ENCODE measurements around the gene DLGAP5.

DLGAP5 gene

GRCh38 chr14:55124774-55125386, 66.5 kb downstream of the DLGAP5 start:
- Histone ChIP-seq H2AK5ac (ENCODE audit: low read length) (no peak overlapping the region), H2BK15ac (replicated peaks; ENCODE audit: low read depth) (no peak overlapping the region), H3K18ac (ENCODE audit: low read length) (no peak overlapping the region), H3K4me2 (ENCODE audit: low read length) (no peak overlapping the region), H3K4ac (ENCODE audit: low read depth, low read length) (no peak overlapping the region), H3K23ac (ENCODE audit: low read length) (no peak overlapping the region), H3K4me3 (ENCODE audit: low read length) (no peak overlapping the region), H3K4me1 (ENCODE audit: control insufficient read depth, low read depth, low read length) (no peaks in the 10 kb centered on the region), H3K79me2 (ENCODE audit: control insufficient read depth, insufficient read depth, low read length) (no peaks in the 10 kb centered on the region), H3K56ac (ENCODE audit: low read length) (no peak overlapping the region), H2BK5ac (ENCODE audit: low read length) (no peak overlapping the region), H3K79me1 (ENCODE audit: low read length) (no peaks in the 10 kb centered on the region), H3K36me3 (ENCODE audit: control insufficient read depth, insufficient read depth, low read length) (no peaks in the 10 kb centered on the region), H2BK120ac (ENCODE audit: low read depth, low read length) (no peak overlapping the region), H4K8ac (ENCODE audit: low read depth, low read length) (no peak overlapping the region), H4K5ac (ENCODE audit: low read length) (no peak overlapping the region), H3K27ac (ENCODE audit: low read depth, low read length) (no peak overlapping the region), H3K27me3 (ENCODE audit: insufficient read depth, low read length, poor library complexity) (no peaks in the 10 kb centered on the region), H3K9ac (ENCODE audit: low read length) (no peak overlapping the region)
- DNase-seq = no peak
- WGBS (ENCODE audit: extremely low coverage, insufficient coverage, low lambda C conversion rate) = no CpG with 5 or more reads among the region's 8 CpGs

GRCh38 chr14:55123852-55124639, 67.3 kb downstream of the DLGAP5 start:
- H3K27ac ChIP-seq (ENCODE audit: low read depth, low read length) = no peak overlapping the region
- no peak overlapping the region for H4K8ac ChIP-seq (ENCODE audit: low read depth, low read length)
- no peak overlapping the region for H3K4me3 ChIP-seq (ENCODE audit: low read length)
- H2BK15ac ChIP-seq (replicated peaks; ENCODE audit: low read depth) = no peak overlapping the region
- H3K27me3 ChIP-seq (ENCODE audit: insufficient read depth, low read length, poor library complexity) = no peaks in the 10 kb centered on the region
- no peak overlapping the region for H2BK120ac ChIP-seq (ENCODE audit: low read depth, low read length)
- H3K79me1 ChIP-seq (ENCODE audit: low read length) = no peaks in the 10 kb centered on the region
- no peak overlapping the region for H3K9ac ChIP-seq (ENCODE audit: low read length)
- no peak overlapping the region for H3K18ac ChIP-seq (ENCODE audit: low read length)
- no peak overlapping the region for H3K56ac ChIP-seq (ENCODE audit: low read length)
- no peak overlapping the region for H2AK5ac ChIP-seq (ENCODE audit: low read length)
- no peaks in the 10 kb centered on the region for H3K36me3 ChIP-seq (ENCODE audit: control insufficient read depth, insufficient read depth, low read length)
- no peak overlapping the region for H2BK5ac ChIP-seq (ENCODE audit: low read length)
- no peak overlapping the region for H3K4me2 ChIP-seq (ENCODE audit: low read length)
- no peak overlapping the region for H3K4ac ChIP-seq (ENCODE audit: low read depth, low read length)
- WGBS (ENCODE audit: extremely low coverage, insufficient coverage, low lambda C conversion rate) = no CpG with 5 or more reads among the region's 9 CpGs
- DNase-seq = no peak
- no peak overlapping the region for H4K5ac ChIP-seq (ENCODE audit: low read length)
- no peaks in the 10 kb centered on the region for H3K4me1 ChIP-seq (ENCODE audit: control insufficient read depth, low read depth, low read length)
- no peak overlapping the region for H3K23ac ChIP-seq (ENCODE audit: low read length)
- no peaks in the 10 kb centered on the region for H3K79me2 ChIP-seq (ENCODE audit: control insufficient read depth, insufficient read depth, low read length)

GRCh38 chr14:55123101-55123500, 68.3 kb downstream of the DLGAP5 start:
- H3K4me3 ChIP-seq (ENCODE audit: low read length) = no peak overlapping the region
- no peak overlapping the region for H2AK5ac ChIP-seq (ENCODE audit: low read length)
- no peak overlapping the region for H2BK15ac ChIP-seq (replicated peaks; ENCODE audit: low read depth)
- H3K4me2 ChIP-seq (ENCODE audit: low read length) = no peak overlapping the region
- H3K56ac ChIP-seq (ENCODE audit: low read length) = no peak overlapping the region
- H3K79me1 ChIP-seq (ENCODE audit: low read length) = no peaks in the 10 kb centered on the region
- H3K18ac ChIP-seq (ENCODE audit: low read length) = no peak overlapping the region
- H3K79me2 ChIP-seq (ENCODE audit: control insufficient read depth, insufficient read depth, low read length) = no peaks in the 10 kb centered on the region
- H2BK120ac ChIP-seq (ENCODE audit: low read depth, low read length) = no peak overlapping the region
- no CpG with 5 or more reads among the region's 8 CpGs for WGBS (ENCODE audit: extremely low coverage, insufficient coverage, low lambda C conversion rate)
- no peak overlapping the region for H3K4ac ChIP-seq (ENCODE audit: low read depth, low read length)
- H3K4me1 ChIP-seq (ENCODE audit: control insufficient read depth, low read depth, low read length) = no peaks in the 10 kb centered on the region
- no peaks in the 10 kb centered on the region for H3K36me3 ChIP-seq (ENCODE audit: control insufficient read depth, insufficient read depth, low read length)
- no peak overlapping the region for H2BK5ac ChIP-seq (ENCODE audit: low read length)
- H3K9ac ChIP-seq (ENCODE audit: low read length) = no peak overlapping the region
- DNase-seq = no peak
- H4K5ac ChIP-seq (ENCODE audit: low read length) = no peak overlapping the region
- no peak overlapping the region for H4K8ac ChIP-seq (ENCODE audit: low read depth, low read length)
- H3K27ac ChIP-seq (ENCODE audit: low read depth, low read length) = no peak overlapping the region
- H3K27me3 ChIP-seq (ENCODE audit: insufficient read depth, low read length, poor library complexity) = no peaks in the 10 kb centered on the region
- no peak overlapping the region for H3K23ac ChIP-seq (ENCODE audit: low read length)

GRCh38 chr14:55122440-55122986, 68.9 kb downstream of the DLGAP5 start:
- H3K18ac ChIP-seq (ENCODE audit: low read length) = no peak overlapping the region
- H2BK120ac ChIP-seq (ENCODE audit: low read depth, low read length) = no peak overlapping the region
- no peaks in the 10 kb centered on the region for H3K79me1 ChIP-seq (ENCODE audit: low read length)
- H4K5ac ChIP-seq (ENCODE audit: low read length) = no peak overlapping the region
- no peak overlapping the region for H3K27ac ChIP-seq (ENCODE audit: low read depth, low read length)
- H3K4ac ChIP-seq (ENCODE audit: low read depth, low read length) = no peak overlapping the region
- no peaks in the 10 kb centered on the region for H3K4me1 ChIP-seq (ENCODE audit: control insufficient read depth, low read depth, low read length)
- no peaks in the 10 kb centered on the region for H3K27me3 ChIP-seq (ENCODE audit: insufficient read depth, low read length, poor library complexity)
- no peak overlapping the region for H2BK5ac ChIP-seq (ENCODE audit: low read length)
- no peaks in the 10 kb centered on the region for H3K79me2 ChIP-seq (ENCODE audit: control insufficient read depth, insufficient read depth, low read length)
- no peaks in the 10 kb centered on the region for H3K36me3 ChIP-seq (ENCODE audit: control insufficient read depth, insufficient read depth, low read length)
- whole genome bisulfite sequencing (ENCODE audit: extremely low coverage, insufficient coverage, low lambda C conversion rate) = no CpG with 5 or more reads among the region's 8 CpGs
- H2AK5ac ChIP-seq (ENCODE audit: low read length) = no peak overlapping the region
- DNase-seq = no peak
- no peak overlapping the region for H4K8ac ChIP-seq (ENCODE audit: low read depth, low read length)
- H2BK15ac ChIP-seq (replicated peaks; ENCODE audit: low read depth) = no peak overlapping the region
- H3K9ac ChIP-seq (ENCODE audit: low read length) = no peak overlapping the region
- H3K56ac ChIP-seq (ENCODE audit: low read length) = no peak overlapping the region
- H3K23ac ChIP-seq (ENCODE audit: low read length) = no peak overlapping the region
- no peak overlapping the region for H3K4me2 ChIP-seq (ENCODE audit: low read length)
- no peak overlapping the region for H3K4me3 ChIP-seq (ENCODE audit: low read length)

- Histone ChIP-seq H2BK120ac (ENCODE audit: low read depth, low read length) (no peak overlapping the region), H3K4me2 (ENCODE audit: low read length) (no peak overlapping the region), H3K27me3 (ENCODE audit: insufficient read depth, low read length, poor library complexity) (no peaks in the 10 kb centered on the region), H3K23ac (ENCODE audit: low read length) (no peak overlapping the region), H3K4ac (ENCODE audit: low read depth, low read length) (no peak overlapping the region), H3K79me1 (ENCODE audit: low read length) (no peaks in the 10 kb centered on the region), H3K56ac (ENCODE audit: low read length) (no peak overlapping the region), H4K8ac (ENCODE audit: low read depth, low read length) (no peak overlapping the region), H2BK5ac (ENCODE audit: low read length) (no peak overlapping the region), H3K4me1 (ENCODE audit: control insufficient read depth, low read depth, low read length) (no peaks in the 10 kb centered on the region), H4K5ac (ENCODE audit: low read length) (no peak overlapping the region), H2AK5ac (ENCODE audit: low read length) (no peak overlapping the region), H3K79me2 (ENCODE audit: control insufficient read depth, insufficient read depth, low read length) (no peaks in the 10 kb centered on the region), H3K4me3 (ENCODE audit: low read length) (no peak overlapping the region), H3K36me3 (ENCODE audit: control insufficient read depth, insufficient read depth, low read length) (no peaks in the 10 kb centered on the region), H3K18ac (ENCODE audit: low read length) (no peak overlapping the region), H3K9ac (ENCODE audit: low read length) (no peak overlapping the region), H3K27ac (ENCODE audit: low read depth, low read length) (no peak overlapping the region), H2BK15ac (replicated peaks; ENCODE audit: low read depth) (no peak overlapping the region)
- WGBS (ENCODE audit: extremely low coverage, insufficient coverage, low lambda C conversion rate) = no CpG with 5 or more reads among the region's 9 CpGs
- no peak for DNase-seq
Measured at GRCh38 chr14:55121628-55122439, 69.6 kb downstream of the DLGAP5 start.

All from mesendoderm (in vitro differentiated cells).